SIG-M5 treated with dmso at 0.1 percent for 504 hours (cell line): Measurements from ENCODE around the gene FLNB.
"Not testable (repeated sequence)": the region's sequence is repeated elsewhere in the genome, so short reads cannot be mapped to it uniquely, and the experiment has no call there.

Source experiments
- DNase-seq: peaks from one replicate; lab custom pipeline; 2025; ENCODE audit not compliant: unreplicated experiment; lab: John Stamatoyannopoulos, UW

FLNB gene

GRCh38 chr3:58049143-58049785 is 41.0 kb downstream of the FLNB start:
- no peak for DNase-seq

GRCh38 chr3:58051196-58051595 is 43.0 kb downstream of the FLNB start:
- DNase-seq: peak; percentile 91

GRCh38 chr3:58051658-58052261 is 43.5 kb downstream of the FLNB start:
- not testable (repeated sequence) for DNase-seq

- DNase-seq: peak; percentile 48
Observed at GRCh38 chr3:58052373-58053273, 44.4 kb downstream of the FLNB start.

GRCh38 chr3:58054652-58055051 is 46.4 kb downstream of the FLNB start:
- no peak for DNase-seq

GRCh38 chr3:58055314-58055713 is 47.1 kb downstream of the FLNB start:
- DNase-seq: peak; percentile 6

- not testable (repeated sequence) for DNase-seq
Observed at GRCh38 chr3:58055891-58056290, 47.7 kb downstream of the FLNB start.

- peak; percentile 24 for DNase-seq
Observed at GRCh38 chr3:58058361-58059263, 50.4 kb downstream of the FLNB start.

GRCh38 chr3:58059349-58060321 is 51.4 kb downstream of the FLNB start:
- DNase-seq: peak; percentile 45

- DNase-seq: no peak
Observed at GRCh38 chr3:58062472-58062871, 54.2 kb downstream of the FLNB start.

- no peak for DNase-seq
Observed at GRCh38 chr3:58063022-58063815, 55.0 kb downstream of the FLNB start.

- DNase-seq: no peak
Observed at GRCh38 chr3:58064923-58065638, 56.9 kb downstream of the FLNB start.

- no peak for DNase-seq
Observed at GRCh38 chr3:58065700-58066167, 57.5 kb downstream of the FLNB start.

- no peak for DNase-seq
Observed at GRCh38 chr3:58066842-58067241, 58.6 kb downstream of the FLNB start.

GRCh38 chr3:58068122-58068809 is 60.0 kb downstream of the FLNB start:
- DNase-seq: no peak

- DNase-seq: no peak
Observed at GRCh38 chr3:58071480-58071971, 63.3 kb downstream of the FLNB start.

- DNase-seq: no peak
Observed at GRCh38 chr3:58072052-58072762, 64.0 kb downstream of the FLNB start.
